ENCODE results near the gene SLCO4A1.
A peak's percentile ranks its signal among the peaks of the same experiment; 100 is the strongest.

The SLCO4A1 gene

GRCh38 chr20:62646851-62647520, 4.7 kb downstream of the SLCO4A1 start:
- H3K4me3 ChIP-seq (ENCODE audit: low read length): no peak overlapping the region
- H3K36me3 ChIP-seq (ENCODE audit: control insufficient read depth, insufficient read depth, low read length): no peaks in the 10 kb centered on the region
- H3K4me1 ChIP-seq (ENCODE audit: control insufficient read depth, insufficient read depth, low read length): peaks cover 88% of the 10 kb centered on the region

GRCh38 chr20:62647521-62648317, 5.4 kb downstream of the SLCO4A1 start:
- Histone ChIP-seq H3K36me3 (ENCODE audit: control insufficient read depth, insufficient read depth, low read length) (no peaks in the 10 kb centered on the region), H3K4me1 (ENCODE audit: control insufficient read depth, insufficient read depth, low read length) (peaks cover 95% of the 10 kb centered on the region), H3K27me3 (ENCODE audit: control insufficient read depth, insufficient read depth, low read length) (no peaks in the 10 kb centered on the region)

More at GRCh38 chr20:62646851-62647520, 4.7 kb downstream of the SLCO4A1 start:
- Histone ChIP-seq H3K27me3 (ENCODE audit: control insufficient read depth, insufficient read depth, low read length) (no peaks in the 10 kb centered on the region), H3K9me3 (ENCODE audit: control insufficient read depth, low read length) (no peaks in the 10 kb centered on the region), H3K9ac (ENCODE audit: low read length) (peak overlapping the region; percentile 80)

GRCh38 chr20:62648318-62648995, 6.2 kb downstream of the SLCO4A1 start:
- H3K27me3 ChIP-seq (ENCODE audit: control insufficient read depth, insufficient read depth, low read length): no peaks in the 10 kb centered on the region
- H3K9me3 ChIP-seq (ENCODE audit: control insufficient read depth, low read length): no peaks in the 10 kb centered on the region
- H3K9ac ChIP-seq (ENCODE audit: low read length): peak overlapping the region; percentile 80

More at GRCh38 chr20:62647521-62648317, 5.4 kb downstream of the SLCO4A1 start:
- H3K9me3 ChIP-seq (ENCODE audit: control insufficient read depth, low read length): no peaks in the 10 kb centered on the region
- H3K4me3 ChIP-seq (ENCODE audit: low read length): no peak overlapping the region
- peak overlapping the region; percentile 80 for H3K9ac ChIP-seq (ENCODE audit: low read length)

GRCh38 chr20:62649140-62649539, 6.8 kb downstream of the SLCO4A1 start:
- H3K4me1 ChIP-seq (ENCODE audit: control insufficient read depth, insufficient read depth, low read length): peaks cover 97% of the 10 kb centered on the region
- no peaks in the 10 kb centered on the region for H3K36me3 ChIP-seq (ENCODE audit: control insufficient read depth, insufficient read depth, low read length)
- H3K9ac ChIP-seq (ENCODE audit: low read length): no peak overlapping the region
- no peak overlapping the region for H3K4me3 ChIP-seq (ENCODE audit: low read length)
- H3K9me3 ChIP-seq (ENCODE audit: control insufficient read depth, low read length): no peaks in the 10 kb centered on the region
- H3K27me3 ChIP-seq (ENCODE audit: control insufficient read depth, insufficient read depth, low read length): no peaks in the 10 kb centered on the region

More at GRCh38 chr20:62648318-62648995, 6.2 kb downstream of the SLCO4A1 start:
- no peak overlapping the region for H3K4me3 ChIP-seq (ENCODE audit: low read length)
- H3K4me1 ChIP-seq (ENCODE audit: control insufficient read depth, insufficient read depth, low read length): peaks cover 97% of the 10 kb centered on the region
- no peaks in the 10 kb centered on the region for H3K36me3 ChIP-seq (ENCODE audit: control insufficient read depth, insufficient read depth, low read length)

- Histone ChIP-seq H3K36me3 (ENCODE audit: control insufficient read depth, insufficient read depth, low read length) (no peaks in the 10 kb centered on the region), H3K27me3 (ENCODE audit: control insufficient read depth, insufficient read depth, low read length) (no peaks in the 10 kb centered on the region), H3K9me3 (ENCODE audit: control insufficient read depth, low read length) (no peaks in the 10 kb centered on the region), H3K4me3 (ENCODE audit: low read length) (no peak overlapping the region), H3K4me1 (ENCODE audit: control insufficient read depth, insufficient read depth, low read length) (peaks cover 85% of the 10 kb centered on the region), H3K9ac (ENCODE audit: low read length) (peak overlapping the region; percentile 81)
These were observed 8.4 kb downstream of the SLCO4A1 start for GRCh38 chr20:62650551-62651284.

GRCh38 chr20:62651285-62652021, 9.2 kb downstream of the SLCO4A1 start:
- Histone ChIP-seq H3K9me3 (ENCODE audit: control insufficient read depth, low read length) (no peaks in the 10 kb centered on the region), H3K27me3 (ENCODE audit: control insufficient read depth, insufficient read depth, low read length) (no peaks in the 10 kb centered on the region), H3K36me3 (ENCODE audit: control insufficient read depth, insufficient read depth, low read length) (no peaks in the 10 kb centered on the region), H3K4me3 (ENCODE audit: low read length) (no peak overlapping the region), H3K9ac (ENCODE audit: low read length) (peak overlapping the region; percentile 81), H3K4me1 (ENCODE audit: control insufficient read depth, insufficient read depth, low read length) (peaks cover 77% of the 10 kb centered on the region)

GRCh38 chr20:62652041-62652893, 10.0 kb downstream of the SLCO4A1 start:
- Histone ChIP-seq H3K9ac (ENCODE audit: low read length) (peak overlapping the region; percentile 80), H3K4me3 (ENCODE audit: low read length) (peak overlapping the region; percentile 55), H3K9me3 (ENCODE audit: control insufficient read depth, low read length) (no peaks in the 10 kb centered on the region), H3K4me1 (ENCODE audit: control insufficient read depth, insufficient read depth, low read length) (peaks cover 69% of the 10 kb centered on the region), H3K36me3 (ENCODE audit: control insufficient read depth, insufficient read depth, low read length) (no peaks in the 10 kb centered on the region), H3K27me3 (ENCODE audit: control insufficient read depth, insufficient read depth, low read length) (no peaks in the 10 kb centered on the region)

GRCh38 chr20:62652894-62653305, 10.6 kb downstream of the SLCO4A1 start:
- no peaks in the 10 kb centered on the region for H3K36me3 ChIP-seq (ENCODE audit: control insufficient read depth, insufficient read depth, low read length)
- no peaks in the 10 kb centered on the region for H3K9me3 ChIP-seq (ENCODE audit: control insufficient read depth, low read length)
- H3K9ac ChIP-seq (ENCODE audit: low read length): peak overlapping the region; percentile 80
- H3K4me1 ChIP-seq (ENCODE audit: control insufficient read depth, insufficient read depth, low read length): peaks cover 66% of the 10 kb centered on the region
- peak overlapping the region; percentile 55 for H3K4me3 ChIP-seq (ENCODE audit: low read length)
- no peaks in the 10 kb centered on the region for H3K27me3 ChIP-seq (ENCODE audit: control insufficient read depth, insufficient read depth, low read length)

GRCh38 chr20:62653373-62653772, 11.1 kb downstream of the SLCO4A1 start:
- Histone ChIP-seq H3K9me3 (ENCODE audit: control insufficient read depth, low read length) (no peaks in the 10 kb centered on the region), H3K9ac (ENCODE audit: low read length) (peak overlapping the region; percentile 80), H3K4me3 (ENCODE audit: low read length) (no peak overlapping the region), H3K36me3 (ENCODE audit: control insufficient read depth, insufficient read depth, low read length) (no peaks in the 10 kb centered on the region), H3K4me1 (ENCODE audit: control insufficient read depth, insufficient read depth, low read length) (peaks cover 61% of the 10 kb centered on the region), H3K27me3 (ENCODE audit: control insufficient read depth, insufficient read depth, low read length) (no peaks in the 10 kb centered on the region)

GRCh38 chr20:62653951-62654685, 11.8 kb downstream of the SLCO4A1 start:
- Histone ChIP-seq H3K9ac (ENCODE audit: low read length) (no peak overlapping the region), H3K27me3 (ENCODE audit: control insufficient read depth, insufficient read depth, low read length) (no peaks in the 10 kb centered on the region), H3K4me1 (ENCODE audit: control insufficient read depth, insufficient read depth, low read length) (peaks cover 54% of the 10 kb centered on the region), H3K9me3 (ENCODE audit: control insufficient read depth, low read length) (no peaks in the 10 kb centered on the region), H3K36me3 (ENCODE audit: control insufficient read depth, insufficient read depth, low read length) (no peaks in the 10 kb centered on the region), H3K4me3 (ENCODE audit: low read length) (no peak overlapping the region)
